K562 (cell line): ENCODE data around the gene SEC22C.

ENCODE experiments used
- BRF2 ChIP-seq: IDR thresholded peaks from 3 replicates; pipeline ENCODE4 v1.6.1; 2011; ENCODE audit warnings: borderline replicate concordance, mild to moderate bottlenecking; ENCODE audit not compliant: insufficient read length, insufficient read depth
- ETS2 ChIP-seq: IDR thresholded peaks from 2 replicates; pipeline ENCODE4 v1.6.1; 2016; ENCODE audit warnings: borderline replicate concordance, missing genetic modification characterization, mild to moderate bottlenecking, moderate library complexity, missing compliant biosample characterization; ENCODE audit not compliant: poor library complexity, severe bottlenecking
- NBN ChIP-seq: fragments of 450-650 bp; IDR thresholded peaks from 2 replicates; pipeline ENCODE4 v1.6.1; 2016; ENCODE audit warnings: low read depth, mild to moderate bottlenecking

GRCh38 chr3:42545284-42545900 is 36.4 kb downstream of the SEC22C start:
- TF ChIP-seq BRF2 (no peak), ETS2 (tag) (no peak), NBN (no peak)
